Measurements from ENCODE around the gene ARF5. TPM values are rescaled to one million over a fixed set of nuclear protein-coding genes. Genes with fewer than 3 reads are reported as not detected.
"Not testable (repeated sequence)": the region's sequence is repeated elsewhere in the genome, so short reads cannot be mapped to it uniquely, and the experiment has no call there.

Gene ARF5
- 10 to 100 TPM; 70.4 to 88.0 (median 81.2) TPM for total RNA-seq
- polyA plus RNA-seq = 129 TPM
- long read RNA-seq, donor 1, transcript ARF5-201 (6 exons, 1,103 nt) = major isoform, 71 of 73 reads
- long read RNA-seq, donor 1, partial matches to known transcripts = 1 of 73 reads
- long read RNA-seq, donor 1, other reads (novel, unspliced or antisense) = 1 of 73 reads
- long read RNA-seq, donor 2, transcript ARF5-201 (6 exons, 1,103 nt) = major isoform, 53 of 57 reads
- long read RNA-seq, donor 2, partial matches to known transcripts = 0 of 57 reads
- long read RNA-seq, donor 2, other reads (novel, unspliced or antisense) = 4 of 57 reads
- long read RNA-seq, donor 3, transcript ARF5-201 (6 exons, 1,103 nt) = major isoform, 111 of 120 reads
- long read RNA-seq, donor 3, partial matches to known transcripts = 4 of 120 reads
- long read RNA-seq, donor 3, other reads (novel, unspliced or antisense) = 3 of 120 reads
- long read RNA-seq, donor 4, transcript ARF5-201 (6 exons, 1,103 nt) = major isoform, 61 of 69 reads
- long read RNA-seq, donor 4, partial matches to known transcripts = 2 of 69 reads
- long read RNA-seq, donor 4, other reads (novel, unspliced or antisense) = 2 of 69 reads

- peaks cover 13% of the 10 kb centered on the region for H3K4me1 ChIP-seq (ENCODE audit: control insufficient read depth, insufficient read depth, low read length)
- ATAC-seq = peak; percentile 94 to 96
- no peaks in the 10 kb centered on the region for H3K9me3 ChIP-seq (ENCODE audit: control insufficient read depth, low read length)
- peak within 1 kb of the TSS; percentile 90 for H3K27ac ChIP-seq (ENCODE audit: low read length)
- peak within 1 kb of the TSS; percentile 94 for H3K4me3 ChIP-seq (ENCODE audit: low read length)
- DNase-seq = peak; percentile 90 to 97 (median 95)
- intact Hi-C loops (cut with DNase I) = no loop called here
- no peaks in the 10 kb centered on the region for H3K27me3 ChIP-seq (ENCODE audit: control insufficient read depth, insufficient read depth)
- under 1% methylated on average over 77 of the region's 77 CpGs for WGBS
These were observed at the start of gene ARF5 for GRCh38 chr7:127588019-127588696. ARF5 (plus strand) TSS chr7:127588411; CDS start chr7:127588499, 88 bp downstream.

GRCh38 chr7:127539116-127539515, 49.1 kb upstream of the ARF5 start:
- no peaks in the 10 kb centered on the region for H3K4me1 ChIP-seq (ENCODE audit: control insufficient read depth, insufficient read depth, low read length)

GRCh38 chr7:127540461-127540860, 47.8 kb upstream of the ARF5 start:
- H3K27ac ChIP-seq (ENCODE audit: low read length); intact Hi-C loops (cut with DNase I); H3K4me3 ChIP-seq (ENCODE audit: low read length); H3K9me3 ChIP-seq (ENCODE audit: control insufficient read depth, low read length); H3K4me1 ChIP-seq (ENCODE audit: control insufficient read depth, insufficient read depth, low read length); ATAC-seq; DNase-seq; H3K27me3 ChIP-seq (ENCODE audit: control insufficient read depth, insufficient read depth): not testable (repeated sequence)
- WGBS = 78% methylated on average over 10 of the region's 10 CpGs

More at GRCh38 chr7:127539116-127539515, 49.1 kb upstream of the ARF5 start:
- ATAC-seq = no peak
- Histone ChIP-seq H3K27me3 (ENCODE audit: control insufficient read depth, insufficient read depth) (peaks cover 3% of the 10 kb centered on the region), H3K27ac (ENCODE audit: low read length) (no peak overlapping the region), H3K9me3 (ENCODE audit: control insufficient read depth, low read length) (no peaks in the 10 kb centered on the region), H3K4me3 (ENCODE audit: low read length) (no peak overlapping the region)
- WGBS = 82% methylated on average over 9 of the region's 9 CpGs
- intact Hi-C loops (cut with DNase I) = no loop called here
- no peak for DNase-seq

GRCh38 chr7:127541548-127541947, 46.7 kb upstream of the ARF5 start:
- H3K27ac ChIP-seq (ENCODE audit: low read length) = no peak overlapping the region
- no peak overlapping the region for H3K4me3 ChIP-seq (ENCODE audit: low read length)
- WGBS = 76% methylated on average over 4 of the region's 4 CpGs
- no peaks in the 10 kb centered on the region for H3K4me1 ChIP-seq (ENCODE audit: control insufficient read depth, insufficient read depth, low read length)
- intact Hi-C loops (cut with DNase I) = no loop called here
- H3K27me3 ChIP-seq (ENCODE audit: control insufficient read depth, insufficient read depth) = no peaks in the 10 kb centered on the region
- no peak for ATAC-seq
- no peak for DNase-seq
- H3K9me3 ChIP-seq (ENCODE audit: control insufficient read depth, low read length) = no peaks in the 10 kb centered on the region

GRCh38 chr7:127546313-127546712, 41.9 kb upstream of the ARF5 start:
- Histone ChIP-seq H3K27ac (ENCODE audit: low read length) (no peak overlapping the region), H3K27me3 (ENCODE audit: control insufficient read depth, insufficient read depth) (no peaks in the 10 kb centered on the region), H3K4me3 (ENCODE audit: low read length) (no peak overlapping the region), H3K4me1 (ENCODE audit: control insufficient read depth, insufficient read depth, low read length) (no peaks in the 10 kb centered on the region), H3K9me3 (ENCODE audit: control insufficient read depth, low read length) (no peaks in the 10 kb centered on the region)
- DNase-seq (no peak), ATAC-seq (no peak)
- intact Hi-C loops (cut with DNase I) = no loop called here
- 75% methylated on average over 1 of the region's 1 CpG for WGBS

- 50% methylated on average over 1 of the region's 1 CpG for WGBS
- Histone ChIP-seq H3K27ac (ENCODE audit: low read length) (no peak overlapping the region), H3K27me3 (ENCODE audit: control insufficient read depth, insufficient read depth) (no peaks in the 10 kb centered on the region), H3K4me1 (ENCODE audit: control insufficient read depth, insufficient read depth, low read length) (no peaks in the 10 kb centered on the region), H3K4me3 (ENCODE audit: low read length) (no peak overlapping the region), H3K9me3 (ENCODE audit: control insufficient read depth, low read length) (no peaks in the 10 kb centered on the region)
- ATAC-seq = no peak
- intact Hi-C loops (cut with DNase I) = no loop called here
- no peak for DNase-seq
These were observed 38.0 kb upstream of the ARF5 start for GRCh38 chr7:127550247-127550646.

- intact Hi-C loops (cut with DNase I) = no loop called here
These were observed 36.3 kb upstream of the ARF5 start for GRCh38 chr7:127551941-127552340.

GRCh38 chr7:127556404-127556803, 31.8 kb upstream of the ARF5 start:
- H3K4me1 ChIP-seq (ENCODE audit: control insufficient read depth, insufficient read depth, low read length) = no peaks in the 10 kb centered on the region
- 76% methylated on average over 2 of the region's 2 CpGs for WGBS
- intact Hi-C loops (cut with DNase I) = no loop called here
- no peaks in the 10 kb centered on the region for H3K27me3 ChIP-seq (ENCODE audit: control insufficient read depth, insufficient read depth)
- DNase-seq = no peak
- no peak for ATAC-seq
- no peaks in the 10 kb centered on the region for H3K9me3 ChIP-seq (ENCODE audit: control insufficient read depth, low read length)
- no peak overlapping the region for H3K4me3 ChIP-seq (ENCODE audit: low read length)
- H3K27ac ChIP-seq (ENCODE audit: low read length) = no peak overlapping the region

More at GRCh38 chr7:127551941-127552340, 36.3 kb upstream of the ARF5 start:
- no peak for DNase-seq
- no peaks in the 10 kb centered on the region for H3K27me3 ChIP-seq (ENCODE audit: control insufficient read depth, insufficient read depth)
- H3K4me3 ChIP-seq (ENCODE audit: low read length) = no peak overlapping the region
- no peak overlapping the region for H3K27ac ChIP-seq (ENCODE audit: low read length)
- ATAC-seq = no peak
- no peaks in the 10 kb centered on the region for H3K4me1 ChIP-seq (ENCODE audit: control insufficient read depth, insufficient read depth, low read length)
- 73% methylated on average over 4 of the region's 4 CpGs for WGBS
- H3K9me3 ChIP-seq (ENCODE audit: control insufficient read depth, low read length) = no peaks in the 10 kb centered on the region

- Histone ChIP-seq H3K27ac (ENCODE audit: low read length) (no peak overlapping the region), H3K9me3 (ENCODE audit: control insufficient read depth, low read length) (no peaks in the 10 kb centered on the region), H3K27me3 (ENCODE audit: control insufficient read depth, insufficient read depth) (no peaks in the 10 kb centered on the region), H3K4me1 (ENCODE audit: control insufficient read depth, insufficient read depth, low read length) (no peaks in the 10 kb centered on the region), H3K4me3 (ENCODE audit: low read length) (no peak overlapping the region)
- WGBS = 70% methylated on average over 2 of the region's 2 CpGs
- intact Hi-C loops (cut with DNase I) = no loop called here
- no peak for ATAC-seq
- no peak for DNase-seq
These were observed 30.4 kb upstream of the ARF5 start for GRCh38 chr7:127557803-127558202.

GRCh38 chr7:127566242-127566641, 22.0 kb upstream of the ARF5 start:
- no peaks in the 10 kb centered on the region for H3K4me1 ChIP-seq (ENCODE audit: control insufficient read depth, insufficient read depth, low read length)
- ATAC-seq = no peak
- H3K4me3 ChIP-seq (ENCODE audit: low read length) = no peak overlapping the region
- H3K9me3 ChIP-seq (ENCODE audit: control insufficient read depth, low read length) = no peaks in the 10 kb centered on the region
- WGBS = 78% methylated on average over 3 of the region's 3 CpGs
- H3K27ac ChIP-seq (ENCODE audit: low read length) = no peak overlapping the region
- intact Hi-C loops (cut with DNase I) = no loop called here
- DNase-seq = no peak
- no peaks in the 10 kb centered on the region for H3K27me3 ChIP-seq (ENCODE audit: control insufficient read depth, insufficient read depth)

- DNase-seq; ATAC-seq; intact Hi-C loops (cut with DNase I): not testable (repeated sequence)
These were observed 20.2 kb upstream of the ARF5 start for GRCh38 chr7:127568034-127568433.

More at GRCh38 chr7:127568034-127568433, 20.2 kb upstream of the ARF5 start:
- WGBS = no CpG with 5 or more reads among the region's 3 CpGs
- H3K27ac ChIP-seq (ENCODE audit: low read length); H3K4me3 ChIP-seq (ENCODE audit: low read length); H3K27me3 ChIP-seq (ENCODE audit: control insufficient read depth, insufficient read depth); H3K9me3 ChIP-seq (ENCODE audit: control insufficient read depth, low read length); H3K4me1 ChIP-seq (ENCODE audit: control insufficient read depth, insufficient read depth, low read length): not testable (repeated sequence)
